ENCODE data around the gene ZNF785. TPM values are rescaled to one million over a fixed set of nuclear protein-coding genes. Genes with fewer than 3 reads are reported as not detected.
A peak's percentile ranks its signal among the peaks of the same experiment; 100 is the strongest.

ZNF785 gene
- total and polyA plus RNA-seq, 3 experiments from 2014 or later = 4.8 to 13.0 (median 10.9) TPM

GRCh38 chr16:30582611-30583340, 2.7 kb downstream of the ZNF785 start:
- Histone ChIP-seq H3K9me3 (ENCODE audit: low read length) (no peaks in the 10 kb centered on the region), H3K27me3 (ENCODE audit: insufficient read depth, low read length, poor library complexity, severe bottlenecking) (no peaks in the 10 kb centered on the region), H3K36me3 (ENCODE audit: insufficient read depth, low read length) (no peaks in the 10 kb centered on the region), H3K4me1 (ENCODE audit: insufficient read depth, low read length) (peaks cover 12% of the 10 kb centered on the region), H3K4me3 (ENCODE audit: low read length) (no peak overlapping the region), H3K27ac (ENCODE audit: low read depth, low read length) (no peak overlapping the region)
- no peaks in the 10 kb centered on the region for H3K9me3 Mint-ChIP-seq
- no peak for DNase-seq
- H3K27me3 Mint-ChIP-seq = peaks cover 0 to 3% of the 10 kb centered on the region in 2 donors
- peaks cover 0 to 40% (median 2%) of the 10 kb centered on the region in 3 donors for H3K36me3 Mint-ChIP-seq
- H3K4me1 Mint-ChIP-seq = peaks cover 24 to 36% (median 26%) of the 10 kb centered on the region in 3 donors
- peak overlapping the region in 1 of 7 donors; percentile 36 for H3K4me3 Mint-ChIP-seq
- POLR2A ChIA-PET = interaction anchor here (1.1 kb wide), 1 partner anchor 11 kb away, joined by 4 read pairs; the partner anchor contains the start of gene ZNF688
- H3K27ac Mint-ChIP-seq = no peak overlapping the region
- CTCF ChIA-PET = interaction anchor here (1.3 kb wide), 1 partner anchor 16 kb away, joined by 3 read pairs; no protein-coding TSS in a partner anchor

GRCh38 chr16:30581457-30581856, 4.0 kb downstream of the ZNF785 start:
- peaks cover 20 to 27% (median 22%) of the 10 kb centered on the region in 3 donors for H3K4me1 Mint-ChIP-seq
- H3K27ac Mint-ChIP-seq = no peak overlapping the region
- peak overlapping the region in 1 of 7 donors; percentile 15 for H3K4me3 Mint-ChIP-seq

GRCh38 chr16:30574678-30575077, 10.8 kb downstream of the ZNF785 start:
- no peak for DNase-seq
- Mint-ChIP-seq H3K4me3 (peak overlapping the region in 2 of 7 donors; percentile 2 to 71), H3K36me3 (peaks cover 0 to 25% (median 2%) of the 10 kb centered on the region in 3 donors), H3K9me3 (no peaks in the 10 kb centered on the region), H3K4me1 (peaks cover 12 to 31% (median 18%) of the 10 kb centered on the region in 3 donors), H3K27ac (peak overlapping the region in 3 of 8 donors; percentile 11 to 66 (median 25)), H3K27me3 (no peaks in the 10 kb centered on the region)
- Histone ChIP-seq H3K4me1 (ENCODE audit: insufficient read depth, low read length) (peaks cover 19% of the 10 kb centered on the region), H3K9me3 (ENCODE audit: low read length) (no peaks in the 10 kb centered on the region), H3K27me3 (ENCODE audit: insufficient read depth, low read length, poor library complexity, severe bottlenecking) (no peaks in the 10 kb centered on the region), H3K4me3 (ENCODE audit: low read length) (no peak overlapping the region), H3K27ac (ENCODE audit: low read depth, low read length) (no peak overlapping the region), H3K36me3 (ENCODE audit: insufficient read depth, low read length) (no peaks in the 10 kb centered on the region)
- CTCF ChIA-PET = no interaction called here
- POLR2A ChIA-PET = no interaction called here

More at GRCh38 chr16:30581457-30581856, 4.0 kb downstream of the ZNF785 start:
- H3K36me3 ChIP-seq (ENCODE audit: insufficient read depth, low read length) = no peaks in the 10 kb centered on the region
- no peak overlapping the region for H3K27ac ChIP-seq (ENCODE audit: low read depth, low read length)
- no peaks in the 10 kb centered on the region for H3K9me3 ChIP-seq (ENCODE audit: low read length)
- POLR2A ChIA-PET = interaction anchor here (0.6 to 0.8 kb wide), 3 partner anchors 10 to 87 kb away, joined by 3 to 6 read pairs (median 5); partner anchors contain the start of gene ZNF688
- H3K27me3 Mint-ChIP-seq = peaks cover 0 to 3% of the 10 kb centered on the region in 2 donors
- no peaks in the 10 kb centered on the region for H3K27me3 ChIP-seq (ENCODE audit: insufficient read depth, low read length, poor library complexity, severe bottlenecking)
- peaks cover 12% of the 10 kb centered on the region for H3K4me1 ChIP-seq (ENCODE audit: insufficient read depth, low read length)
- no peak overlapping the region for H3K4me3 ChIP-seq (ENCODE audit: low read length)
- no peak for DNase-seq
- H3K36me3 Mint-ChIP-seq = peaks cover 0 to 41% (median 2%) of the 10 kb centered on the region in 3 donors
- CTCF ChIA-PET = interaction anchor here (1.2 to 1.3 kb wide), 2 partner anchors 18 to 47 kb away, joined by 3 read pairs; no protein-coding TSS in a partner anchor
- no peaks in the 10 kb centered on the region for H3K9me3 Mint-ChIP-seq

DNA sequence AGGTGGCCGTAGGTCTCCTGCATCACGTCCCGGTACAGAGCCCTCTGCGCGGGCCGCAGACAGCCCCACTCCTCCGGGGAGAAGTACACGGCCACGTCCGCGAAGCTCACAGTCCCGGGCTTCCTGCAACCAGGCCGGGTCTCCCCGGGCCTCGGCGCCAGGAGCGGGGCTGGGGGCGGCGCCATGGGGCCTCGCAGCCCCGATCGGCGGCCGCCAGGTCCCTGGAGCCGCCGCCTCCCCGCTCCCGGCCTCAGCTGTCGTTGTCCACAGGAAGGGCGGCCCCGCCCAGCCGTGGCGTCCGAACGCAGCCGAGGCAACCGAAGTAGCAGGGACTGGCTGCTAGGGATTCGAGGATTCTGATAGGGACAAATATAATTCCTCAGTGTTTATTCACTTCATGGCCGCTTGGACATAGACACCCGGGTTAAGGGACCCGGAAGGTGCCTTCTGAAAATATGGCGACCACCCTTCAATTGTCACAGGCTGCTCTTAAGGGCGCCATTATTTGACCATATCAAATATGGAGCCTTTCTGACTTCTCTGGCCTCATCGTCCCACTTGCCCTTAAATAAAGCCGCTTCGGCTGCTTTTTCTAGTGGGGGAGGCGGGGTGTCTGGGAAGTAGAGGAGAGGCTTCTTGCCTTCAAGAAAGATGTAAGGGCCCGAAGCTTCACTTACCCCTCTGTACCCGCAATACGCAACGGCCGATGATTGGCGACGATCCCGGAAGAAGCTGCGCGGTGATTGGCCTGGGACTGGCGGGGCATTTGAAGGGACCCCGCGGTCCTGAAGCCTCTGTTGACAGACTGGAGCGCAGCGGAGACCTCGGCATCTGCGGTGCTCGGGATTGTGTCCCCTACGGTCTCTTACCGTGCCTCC, 13.8 kb downstream of the ZNF785 start, which contains the start of gene ZNF688:
Gene ZNF688, minus strand, starts transcription at position 270 of the 878 bp plus-strand sequence. Its CDS starts 85 bp downstream, at position 185.
- peak within 1 kb of the TSS; percentile 87 to 96 (median 91) for H3K4me3 Mint-ChIP-seq
- no peaks in the 10 kb centered on the region for H3K9me3 ChIP-seq (ENCODE audit: low read length)
- no peaks in the 10 kb centered on the region for H3K27me3 ChIP-seq (ENCODE audit: insufficient read depth, low read length, poor library complexity, severe bottlenecking)
- H3K9me3 Mint-ChIP-seq = no peaks in the 10 kb centered on the region
- H3K4me1 ChIP-seq (ENCODE audit: insufficient read depth, low read length) = peaks cover 44% of the 10 kb centered on the region
- peak within 1 kb of the TSS; percentile 89 to 99 (median 96) for H3K27ac Mint-ChIP-seq
- H3K4me3 ChIP-seq (ENCODE audit: low read length) = peak within 1 kb of the TSS; percentile 78
- POLR2A ChIA-PET = interaction anchor here (0.5 to 2.8 kb wide), 24 partner anchors 10 to 937 kb away, joined by 3 to 55 read pairs (median 4); partner anchors contain the start of genes DCTPP1, FBRS, PRR14 and ZNF689
- peak; percentile 92 to 98 (median 96) for DNase-seq
- H3K36me3 ChIP-seq (ENCODE audit: insufficient read depth, low read length) = no peaks in the 10 kb centered on the region
- peaks cover 20 to 49% (median 31%) of the 10 kb centered on the region in 3 donors for H3K4me1 Mint-ChIP-seq
- no peaks in the 10 kb centered on the region for H3K27me3 Mint-ChIP-seq
- peak within 1 kb of the TSS; percentile 92 for H3K27ac ChIP-seq (ENCODE audit: low read depth, low read length)
- CTCF ChIA-PET = interaction anchor here (0.6 to 2.7 kb wide), 16 partner anchors 14 to 154 kb away, joined by 3 to 23 read pairs (median 4); partner anchors contain the start of genes DCTPP1, ZNF747, ZNF764 and ZNF785
- peaks cover 0 to 15% (median 2%) of the 10 kb centered on the region in 3 donors for H3K36me3 Mint-ChIP-seq

GRCh38 chr16:30570636-30571444, 14.7 kb downstream of the ZNF785 start:
- Histone ChIP-seq H3K27ac (ENCODE audit: low read depth, low read length) (peak overlapping the region; percentile 92), H3K4me1 (ENCODE audit: insufficient read depth, low read length) (peaks cover 44% of the 10 kb centered on the region), H3K36me3 (ENCODE audit: insufficient read depth, low read length) (no peaks in the 10 kb centered on the region), H3K9me3 (ENCODE audit: low read length) (no peaks in the 10 kb centered on the region), H3K4me3 (ENCODE audit: low read length) (peak overlapping the region; percentile 78), H3K27me3 (ENCODE audit: insufficient read depth, low read length, poor library complexity, severe bottlenecking) (no peaks in the 10 kb centered on the region)
- Mint-ChIP-seq H3K4me3 (peak overlapping the region; percentile 82 to 95 (median 90)), H3K9me3 (no peaks in the 10 kb centered on the region), H3K4me1 (peaks cover 20 to 53% (median 35%) of the 10 kb centered on the region in 3 donors), H3K36me3 (peaks cover 0 to 15% (median 2%) of the 10 kb centered on the region in 3 donors), H3K27ac (peak overlapping the region; percentile 77 to 97 (median 90)), H3K27me3 (no peaks in the 10 kb centered on the region)
- no peak for DNase-seq
- CTCF ChIA-PET = interaction anchor here (0.9 to 2.7 kb wide), 7 partner anchors 13 to 121 kb away, joined by 3 to 23 read pairs (median 5); partner anchors contain the start of genes ZNF747 and ZNF764
- POLR2A ChIA-PET = interaction anchor here (0.6 to 2.8 kb wide), 13 partner anchors 9 to 153 kb away, joined by 3 to 55 read pairs (median 8); partner anchors contain the start of genes PRR14, ZNF747, ZNF764 and ZNF785

GRCh38 chr16:30569746-30570635, 15.5 kb downstream of the ZNF785 start:
- no peak for DNase-seq
- Mint-ChIP-seq H3K4me1 (peaks cover 20 to 53% (median 35%) of the 10 kb centered on the region in 3 donors), H3K27me3 (no peaks in the 10 kb centered on the region), H3K4me3 (peak overlapping the region in 6 of 7 donors; percentile 15 to 92 (median 87)), H3K36me3 (peaks cover 0 to 15% (median 2%) of the 10 kb centered on the region in 3 donors), H3K27ac (peak overlapping the region in 7 of 8 donors; percentile 36 to 97 (median 88)), H3K9me3 (no peaks in the 10 kb centered on the region)
- H3K4me1 ChIP-seq (ENCODE audit: insufficient read depth, low read length) = peaks cover 44% of the 10 kb centered on the region
- no peaks in the 10 kb centered on the region for H3K9me3 ChIP-seq (ENCODE audit: low read length)
- H3K36me3 ChIP-seq (ENCODE audit: insufficient read depth, low read length) = no peaks in the 10 kb centered on the region
- H3K4me3 ChIP-seq (ENCODE audit: low read length) = no peak overlapping the region
- H3K27me3 ChIP-seq (ENCODE audit: insufficient read depth, low read length, poor library complexity, severe bottlenecking) = no peaks in the 10 kb centered on the region
- H3K27ac ChIP-seq (ENCODE audit: low read depth, low read length) = no peak overlapping the region
- ChIA-PET CTCF (interaction anchor here (2.4 to 2.7 kb wide), 3 partner anchors 12 to 120 kb away, joined by 8 to 23 read pairs (median 19); partner anchors contain the start of genes ZNF747 and ZNF764), POLR2A (interaction anchor here (1.0 to 2.8 kb wide), 5 partner anchors 8 to 43 kb away, joined by 3 to 55 read pairs (median 20); partner anchors contain the start of genes ZNF747, ZNF764 and ZNF785)
